SU-DHL-6 (cell line): Measurements from ENCODE around the gene TIAM2.

Experiments used
- H2AFZ ChIP-seq: fragments of 200-600 bp; sonication (generic); 2 replicates; pipeline ENCODE4 v1.6.1; 2014; ENCODE audit warnings: low read depth, mild to moderate bottlenecking, moderate library complexity, mixed read lengths, antibody characterized with exemption, low read length; ENCODE audit not compliant: severe bottlenecking
- H3F3A ChIP-seq: fragments of 200-600 bp; shearing (Covaris generic); 2 replicates; pipeline ENCODE4 v1.6.0; 2016; ENCODE audit warnings: antibody characterized with exemption, mild to moderate bottlenecking; ENCODE audit not compliant: insufficient read depth
- H3K27ac ChIP-seq: fragments of 200-600 bp; sonication (generic); 2 replicates; pipeline ENCODE4 v1.5.1; 2016; ENCODE audit warnings: low read depth, mild to moderate bottlenecking, low read length, moderate library complexity, mixed read lengths
- H3K27me3 ChIP-seq: fragments of 200-600 bp; sonication (generic), shearing (Covaris generic); 2 replicates; pipeline ENCODE4 v1.6.0; 2014; ENCODE audit warnings: mild to moderate bottlenecking, low read length
- H3K36me3 ChIP-seq: fragments of 200-600 bp; sonication (generic); 2 replicates; pipeline ENCODE4 v1.6.1; 2014; ENCODE audit warnings: mild to moderate bottlenecking, low read length, mixed read lengths
- H3K4me2 ChIP-seq: fragments of 300-600, 200-600 bp; shearing (Covaris generic), sonication (generic); 2 replicates; pipeline ENCODE4 v1.6.0; 2014; ENCODE audit warnings: low read length, low read depth, mild to moderate bottlenecking; ENCODE audit not compliant: poor library complexity, severe bottlenecking
- H3K4me3 ChIP-seq: fragments of 200-600 bp; sonication (generic); 2 replicates; pipeline ENCODE4 v1.5.1; 2014; ENCODE audit warnings: antibody characterized with exemption, low read length, mild to moderate bottlenecking, mixed read lengths; ENCODE audit not compliant: insufficient read depth, poor library complexity, severe bottlenecking
- H3K79me2 ChIP-seq: fragments of 200-600 bp; sonication (generic); 2 replicates; pipeline ENCODE4 v1.6.1; 2014; ENCODE audit warnings: mild to moderate bottlenecking, low read length, moderate library complexity; ENCODE audit not compliant: insufficient read depth
- H3K9ac ChIP-seq: fragments of 200-600 bp; sonication (generic); 2 replicates; pipeline ENCODE4 v1.7.0; 2014; ENCODE audit warnings: mild to moderate bottlenecking, low read length
- H3K9me2 ChIP-seq: fragments of 200-600 bp; sonication (generic); replicated peaks from 2 replicates; pipeline ENCODE4 v1.6.1; 2014; ENCODE audit warnings: low read length; ENCODE audit not compliant: insufficient read depth
- H3K9me3 ChIP-seq: fragments of 200-600 bp; sonication (generic); 2 replicates; pipeline ENCODE4 v1.6.1; 2014; ENCODE audit warnings: low read length, mixed read lengths; ENCODE audit not compliant: insufficient read depth
- H4K20me1 ChIP-seq: fragments of 200-600 bp; sonication (generic); 2 replicates; pipeline ENCODE4 v1.6.1; 2014; ENCODE audit warnings: low read depth, mild to moderate bottlenecking, antibody characterized with exemption, low read length, moderate library complexity, mixed read lengths
- EZH2phosphoT487 ChIP-seq: fragments of 200-600 bp; sonication (generic), shearing (Covaris generic); conservative IDR thresholded peaks from 2 replicates; pipeline ENCODE4 v1.6.1; 2018; ENCODE audit warnings: mild to moderate bottlenecking, antibody characterized with exemption, low read length, moderate library complexity, mixed read lengths
- TF ChIP-seq, protein P1 (sequence below): fragments of 200-600 bp; sonication (generic); IDR thresholded peaks from one replicate; pipeline ENCODE4 v1.5.1; 2017; ENCODE audit warnings: antibody characterized with exemption, mild to moderate bottlenecking, low read length, moderate library complexity; ENCODE audit not compliant: insufficient read depth, poor library complexity, severe bottlenecking

TIAM2 gene

DNA sequence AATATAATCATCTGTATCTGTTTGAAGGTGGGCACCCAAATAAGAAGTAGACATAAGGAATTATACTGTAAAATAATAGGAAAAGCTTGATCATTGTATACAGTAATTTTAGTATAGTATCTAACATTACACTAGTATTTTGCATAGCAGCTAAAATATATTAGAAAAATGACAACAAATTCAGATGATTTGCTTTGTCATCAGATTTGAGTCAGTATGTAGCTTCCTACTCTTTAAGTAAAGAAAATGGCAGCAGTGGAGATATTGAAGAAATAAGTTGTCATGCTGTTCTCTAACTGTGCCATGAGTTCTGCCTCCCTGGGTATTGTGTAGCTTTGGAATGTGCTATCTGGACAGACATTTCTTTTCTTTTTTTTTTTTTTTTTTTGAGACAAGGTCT is 74.4 kb downstream of the TIAM2 start:
- no peak for TF ChIP-seq EZH2phosphoT487
- TF ChIP-seq, protein P1, sequence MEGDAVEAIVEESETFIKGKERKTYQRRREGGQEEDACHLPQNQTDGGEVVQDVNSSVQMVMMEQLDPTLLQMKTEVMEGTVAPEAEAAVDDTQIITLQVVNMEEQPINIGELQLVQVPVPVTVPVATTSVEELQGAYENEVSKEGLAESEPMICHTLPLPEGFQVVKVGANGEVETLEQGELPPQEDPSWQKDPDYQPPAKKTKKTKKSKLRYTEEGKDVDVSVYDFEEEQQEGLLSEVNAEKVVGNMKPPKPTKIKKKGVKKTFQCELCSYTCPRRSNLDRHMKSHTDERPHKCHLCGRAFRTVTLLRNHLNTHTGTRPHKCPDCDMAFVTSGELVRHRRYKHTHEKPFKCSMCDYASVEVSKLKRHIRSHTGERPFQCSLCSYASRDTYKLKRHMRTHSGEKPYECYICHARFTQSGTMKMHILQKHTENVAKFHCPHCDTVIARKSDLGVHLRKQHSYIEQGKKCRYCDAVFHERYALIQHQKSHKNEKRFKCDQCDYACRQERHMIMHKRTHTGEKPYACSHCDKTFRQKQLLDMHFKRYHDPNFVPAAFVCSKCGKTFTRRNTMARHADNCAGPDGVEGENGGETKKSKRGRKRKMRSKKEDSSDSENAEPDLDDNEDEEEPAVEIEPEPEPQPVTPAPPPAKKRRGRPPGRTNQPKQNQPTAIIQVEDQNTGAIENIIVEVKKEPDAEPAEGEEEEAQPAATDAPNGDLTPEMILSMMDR: no peak

DNA sequence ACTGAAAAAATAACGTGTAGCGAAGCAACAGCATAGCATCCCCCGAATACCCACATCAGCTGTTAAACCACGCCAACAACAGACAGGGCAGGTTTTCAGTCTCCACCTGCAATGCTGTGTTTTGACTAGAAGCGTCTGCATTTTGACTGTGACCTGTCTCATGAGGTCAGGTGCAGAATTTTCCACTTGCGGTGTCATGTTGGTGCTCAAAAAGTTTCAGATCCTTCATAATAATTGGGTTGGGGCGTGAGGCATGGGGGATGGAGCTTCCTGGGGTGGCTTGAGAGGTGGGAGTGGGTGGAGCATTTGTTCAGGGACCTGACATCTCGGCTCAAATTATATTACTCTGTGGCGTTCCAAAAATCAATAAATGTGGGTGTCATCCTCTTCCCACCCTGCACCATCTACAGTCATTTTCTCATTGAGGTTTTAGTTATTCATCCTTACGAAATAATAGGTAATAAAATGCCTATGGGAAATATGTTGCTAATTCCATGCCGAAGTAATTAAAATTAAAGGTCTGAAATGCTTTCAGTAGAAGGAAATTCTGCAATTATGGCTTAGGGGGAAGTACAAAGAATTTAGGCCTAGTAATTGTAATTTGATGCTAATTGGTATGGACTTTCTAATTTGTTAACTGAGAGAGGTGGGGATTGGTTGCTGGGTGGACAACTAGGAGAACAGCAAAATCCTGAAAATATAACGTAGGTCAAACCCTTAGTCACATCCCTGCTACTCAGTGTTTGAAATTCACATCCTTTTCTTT is 81.0 kb downstream of the TIAM2 start:
- Histone ChIP-seq H3K27me3 (no peaks in the 10 kb centered on the region), H3F3A (no peaks in the 10 kb centered on the region), H3K27ac (no peak overlapping the region), H3K4me3 (no peak overlapping the region), H3K4me2 (no peak overlapping the region), H2AFZ (no peak overlapping the region), H3K36me3 (no peaks in the 10 kb centered on the region), H4K20me1 (no peaks in the 10 kb centered on the region), H3K9ac (no peak overlapping the region), H3K79me2 (no peaks in the 10 kb centered on the region), H3K9me3 (no peaks in the 10 kb centered on the region), H3K9me2 (no peaks in the 10 kb centered on the region)
- TF ChIP-seq, protein P1: no peak
- no peak for TF ChIP-seq EZH2phosphoT487

More for the DNA sequence above, 74.4 kb downstream of the TIAM2 start:
- no peak overlapping the region for H3K4me2 ChIP-seq
- H4K20me1 ChIP-seq: no peaks in the 10 kb centered on the region
- H3F3A ChIP-seq: no peaks in the 10 kb centered on the region
- H3K27me3 ChIP-seq: no peaks in the 10 kb centered on the region
- no peaks in the 10 kb centered on the region for H3K36me3 ChIP-seq
- H3K27ac ChIP-seq: no peak overlapping the region
- no peak overlapping the region for H2AFZ ChIP-seq
- H3K79me2 ChIP-seq: no peaks in the 10 kb centered on the region
- H3K9me3 ChIP-seq: no peaks in the 10 kb centered on the region
- H3K9ac ChIP-seq: no peak overlapping the region
- no peaks in the 10 kb centered on the region for H3K9me2 ChIP-seq
- no peak overlapping the region for H3K4me3 ChIP-seq

DNA sequence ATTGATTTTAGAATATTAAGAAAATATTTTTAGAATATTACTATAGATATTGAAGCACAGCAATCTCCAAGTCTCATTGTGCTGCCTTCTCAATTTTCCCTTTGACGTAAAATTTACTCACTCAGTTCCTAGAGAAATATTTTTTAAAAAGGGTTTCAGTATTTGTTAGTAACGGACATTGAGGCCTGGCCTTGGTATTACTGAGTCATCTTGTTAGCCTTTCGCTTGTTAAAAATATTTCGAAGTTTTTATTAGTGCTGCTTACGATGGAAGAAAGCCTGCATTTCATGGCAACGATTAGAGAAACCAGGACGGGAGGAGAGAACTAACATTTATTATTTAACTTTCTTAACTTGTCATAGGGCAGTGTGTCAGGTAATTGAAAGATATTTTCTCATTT is 82.2 kb downstream of the TIAM2 start:
- no peak for TF ChIP-seq EZH2phosphoT487
- TF ChIP-seq, protein P1: no peak
- no peak overlapping the region for H2AFZ ChIP-seq
- H3K4me2 ChIP-seq: no peak overlapping the region
- H3K9me3 ChIP-seq: no peaks in the 10 kb centered on the region
- H3K79me2 ChIP-seq: no peaks in the 10 kb centered on the region
- no peak overlapping the region for H3K27ac ChIP-seq
- H3K36me3 ChIP-seq: no peaks in the 10 kb centered on the region
- no peak overlapping the region for H3K4me3 ChIP-seq
- H3K9me2 ChIP-seq: no peaks in the 10 kb centered on the region
- no peaks in the 10 kb centered on the region for H4K20me1 ChIP-seq
- H3K27me3 ChIP-seq: no peaks in the 10 kb centered on the region
- no peaks in the 10 kb centered on the region for H3F3A ChIP-seq
- H3K9ac ChIP-seq: no peak overlapping the region
